ENCODE measurements around the gene CDK6.
A peak's percentile ranks its signal among the peaks of the same experiment; 100 is the strongest.
"Not testable (repeated sequence)": the region's sequence is repeated elsewhere in the genome, so short reads cannot be mapped to it uniquely, and the experiment has no call there.

Gene CDK6

GRCh38 chr7:92836489-92836999, at the start of gene CDK6:
Gene CDK6 (minus strand): TSS chr7:92836573. CDS start chr7:92833323, 3,250 bp downstream.
- Histone ChIP-seq H3K4me1 (ENCODE audit: control insufficient read depth, insufficient read depth, low read length) (no peaks in the 10 kb centered on the region; the same call in 1 of the 2 replicates), H3K27me3 (ENCODE audit: control insufficient read depth, insufficient read depth, low read length) (no peaks in the 10 kb centered on the region; the same call in 1 of the 2 replicates), H3K9me3 (ENCODE audit: control insufficient read depth, insufficient read depth, low read length) (no peaks in the 10 kb centered on the region), H3K27ac (ENCODE audit: low read length) (no peak within 1 kb of the TSS), H3K4me3 (ENCODE audit: low read length) (peak within 1 kb of the TSS; percentile 60; the same call in 1 of the 2 replicates), H3K36me3 (ENCODE audit: control insufficient read depth, insufficient read depth, low read length) (no peaks in the 10 kb centered on the region)
- no peak for DNase-seq (ENCODE audit: low read depth, low spot score)
- no CpG with 5 or more reads among the region's 54 CpGs for WGBS (ENCODE audit: insufficient coverage, insufficient read length)

GRCh38 chr7:92886039-92886438, 49.7 kb upstream of the CDK6 start:
- not testable (repeated sequence) for H3K27me3 ChIP-seq (ENCODE audit: control insufficient read depth, insufficient read depth, low read length); H3K4me3 ChIP-seq (ENCODE audit: low read length); H3K4me1 ChIP-seq (ENCODE audit: control insufficient read depth, insufficient read depth, low read length); H3K9me3 ChIP-seq (ENCODE audit: control insufficient read depth, insufficient read depth, low read length); H3K27ac ChIP-seq (ENCODE audit: low read length); DNase-seq (ENCODE audit: low read depth, low spot score); H3K36me3 ChIP-seq (ENCODE audit: control insufficient read depth, insufficient read depth, low read length)
- WGBS (ENCODE audit: insufficient coverage, insufficient read length): no CpG with 5 or more reads among the region's 2 CpGs

GRCh38 chr7:92884218-92884617, 47.8 kb upstream of the CDK6 start:
- Histone ChIP-seq H3K4me3 (ENCODE audit: low read length) (no peak overlapping the region), H3K36me3 (ENCODE audit: control insufficient read depth, insufficient read depth, low read length) (no peaks in the 10 kb centered on the region), H3K27ac (ENCODE audit: low read length) (no peak overlapping the region), H3K27me3 (ENCODE audit: control insufficient read depth, insufficient read depth, low read length) (no peaks in the 10 kb centered on the region), H3K9me3 (ENCODE audit: control insufficient read depth, insufficient read depth, low read length) (no peaks in the 10 kb centered on the region), H3K4me1 (ENCODE audit: control insufficient read depth, insufficient read depth, low read length) (no peaks in the 10 kb centered on the region)
- DNase-seq (ENCODE audit: low read depth, low spot score): no peak

- Histone ChIP-seq H3K27me3 (ENCODE audit: control insufficient read depth, insufficient read depth, low read length) (no peaks in the 10 kb centered on the region), H3K9me3 (ENCODE audit: control insufficient read depth, insufficient read depth, low read length) (no peaks in the 10 kb centered on the region), H3K4me1 (ENCODE audit: control insufficient read depth, insufficient read depth, low read length) (no peaks in the 10 kb centered on the region), H3K27ac (ENCODE audit: low read length) (no peak overlapping the region), H3K36me3 (ENCODE audit: control insufficient read depth, insufficient read depth, low read length) (no peaks in the 10 kb centered on the region), H3K4me3 (ENCODE audit: low read length) (no peak overlapping the region)
- DNase-seq (ENCODE audit: low read depth, low spot score): no peak
- WGBS (ENCODE audit: insufficient coverage, insufficient read length): no CpG with 5 or more reads among the region's 1 CpG
Measured at GRCh38 chr7:92882760-92883159, 46.4 kb upstream of the CDK6 start.

- whole genome bisulfite sequencing (ENCODE audit: insufficient coverage, insufficient read length): no CpG with 5 or more reads among the region's 4 CpGs
- DNase-seq (ENCODE audit: low read depth, low spot score): no peak
- Histone ChIP-seq H3K4me3 (ENCODE audit: low read length) (no peak overlapping the region), H3K27me3 (ENCODE audit: control insufficient read depth, insufficient read depth, low read length) (no peaks in the 10 kb centered on the region), H3K27ac (ENCODE audit: low read length) (no peak overlapping the region), H3K4me1 (ENCODE audit: control insufficient read depth, insufficient read depth, low read length) (no peaks in the 10 kb centered on the region), H3K36me3 (ENCODE audit: control insufficient read depth, insufficient read depth, low read length) (no peaks in the 10 kb centered on the region), H3K9me3 (ENCODE audit: control insufficient read depth, insufficient read depth, low read length) (no peaks in the 10 kb centered on the region)
Measured at GRCh38 chr7:92881091-92881485, 44.7 kb upstream of the CDK6 start.

- Histone ChIP-seq H3K4me1 (ENCODE audit: control insufficient read depth, insufficient read depth, low read length) (no peaks in the 10 kb centered on the region), H3K27me3 (ENCODE audit: control insufficient read depth, insufficient read depth, low read length) (no peaks in the 10 kb centered on the region), H3K9me3 (ENCODE audit: control insufficient read depth, insufficient read depth, low read length) (no peaks in the 10 kb centered on the region), H3K4me3 (ENCODE audit: low read length) (no peak overlapping the region), H3K27ac (ENCODE audit: low read length) (no peak overlapping the region), H3K36me3 (ENCODE audit: control insufficient read depth, insufficient read depth, low read length) (no peaks in the 10 kb centered on the region)
- peak; percentile 71 for DNase-seq (ENCODE audit: low read depth, low spot score)
- no CpG with 5 or more reads among the region's 2 CpGs for WGBS (ENCODE audit: insufficient coverage, insufficient read length)
Measured at GRCh38 chr7:92880212-92881090, 44.1 kb upstream of the CDK6 start.

- no peak overlapping the region for H3K27ac ChIP-seq (ENCODE audit: low read length)
- no peak overlapping the region for H3K4me3 ChIP-seq (ENCODE audit: low read length)
- WGBS (ENCODE audit: insufficient coverage, insufficient read length): no CpG with 5 or more reads among the region's 1 CpG
- no peaks in the 10 kb centered on the region for H3K9me3 ChIP-seq (ENCODE audit: control insufficient read depth, insufficient read depth, low read length)
- DNase-seq (ENCODE audit: low read depth, low spot score): no peak
- no peaks in the 10 kb centered on the region for H3K36me3 ChIP-seq (ENCODE audit: control insufficient read depth, insufficient read depth, low read length)
- H3K4me1 ChIP-seq (ENCODE audit: control insufficient read depth, insufficient read depth, low read length): no peaks in the 10 kb centered on the region
- no peaks in the 10 kb centered on the region for H3K27me3 ChIP-seq (ENCODE audit: control insufficient read depth, insufficient read depth, low read length)
Measured at GRCh38 chr7:92877367-92877766, 41.0 kb upstream of the CDK6 start.

- no CpG with 5 or more reads among the region's 1 CpG for WGBS (ENCODE audit: insufficient coverage, insufficient read length)
- no peaks in the 10 kb centered on the region for H3K27me3 ChIP-seq (ENCODE audit: control insufficient read depth, insufficient read depth, low read length)
- H3K36me3 ChIP-seq (ENCODE audit: control insufficient read depth, insufficient read depth, low read length): no peaks in the 10 kb centered on the region
- no peaks in the 10 kb centered on the region for H3K4me1 ChIP-seq (ENCODE audit: control insufficient read depth, insufficient read depth, low read length)
- H3K9me3 ChIP-seq (ENCODE audit: control insufficient read depth, insufficient read depth, low read length): no peaks in the 10 kb centered on the region
- DNase-seq (ENCODE audit: low read depth, low spot score): no peak
- no peak overlapping the region for H3K27ac ChIP-seq (ENCODE audit: low read length)
- H3K4me3 ChIP-seq (ENCODE audit: low read length): no peak overlapping the region
Measured at GRCh38 chr7:92876836-92877235, 40.5 kb upstream of the CDK6 start.

GRCh38 chr7:92875719-92876118, 39.3 kb upstream of the CDK6 start:
- no CpG with 5 or more reads among the region's 2 CpGs for WGBS (ENCODE audit: insufficient coverage, insufficient read length)
- Histone ChIP-seq H3K9me3 (ENCODE audit: control insufficient read depth, insufficient read depth, low read length) (no peaks in the 10 kb centered on the region), H3K27ac (ENCODE audit: low read length) (no peak overlapping the region), H3K4me3 (ENCODE audit: low read length) (no peak overlapping the region), H3K4me1 (ENCODE audit: control insufficient read depth, insufficient read depth, low read length) (no peaks in the 10 kb centered on the region), H3K36me3 (ENCODE audit: control insufficient read depth, insufficient read depth, low read length) (no peaks in the 10 kb centered on the region), H3K27me3 (ENCODE audit: control insufficient read depth, insufficient read depth, low read length) (no peaks in the 10 kb centered on the region)
- no peak for DNase-seq (ENCODE audit: low read depth, low spot score)

- H3K4me1 ChIP-seq (ENCODE audit: control insufficient read depth, insufficient read depth, low read length): no peaks in the 10 kb centered on the region
- H3K4me3 ChIP-seq (ENCODE audit: low read length): no peak overlapping the region
- no peaks in the 10 kb centered on the region for H3K27me3 ChIP-seq (ENCODE audit: control insufficient read depth, insufficient read depth, low read length)
Measured at GRCh38 chr7:92875173-92875572, 38.8 kb upstream of the CDK6 start.

GRCh38 chr7:92874567-92874966, 38.2 kb upstream of the CDK6 start:
- DNase-seq (ENCODE audit: low read depth, low spot score): no peak
- Histone ChIP-seq H3K27ac (ENCODE audit: low read length) (no peak overlapping the region), H3K4me3 (ENCODE audit: low read length) (no peak overlapping the region), H3K4me1 (ENCODE audit: control insufficient read depth, insufficient read depth, low read length) (no peaks in the 10 kb centered on the region), H3K36me3 (ENCODE audit: control insufficient read depth, insufficient read depth, low read length) (no peaks in the 10 kb centered on the region), H3K9me3 (ENCODE audit: control insufficient read depth, insufficient read depth, low read length) (no peaks in the 10 kb centered on the region), H3K27me3 (ENCODE audit: control insufficient read depth, insufficient read depth, low read length) (no peaks in the 10 kb centered on the region)
- no CpG with 5 or more reads among the region's 1 CpG for WGBS (ENCODE audit: insufficient coverage, insufficient read length)

More at GRCh38 chr7:92875173-92875572, 38.8 kb upstream of the CDK6 start:
- DNase-seq (ENCODE audit: low read depth, low spot score): no peak
- no CpG with 5 or more reads among the region's 1 CpG for WGBS (ENCODE audit: insufficient coverage, insufficient read length)
- Histone ChIP-seq H3K27ac (ENCODE audit: low read length) (no peak overlapping the region), H3K9me3 (ENCODE audit: control insufficient read depth, insufficient read depth, low read length) (no peaks in the 10 kb centered on the region), H3K36me3 (ENCODE audit: control insufficient read depth, insufficient read depth, low read length) (no peaks in the 10 kb centered on the region)
